ENCODE results near the gene TGFBR3. TPM values are rescaled to one million over a fixed set of nuclear protein-coding genes. Genes with fewer than 3 reads are reported as not detected.

The TGFBR3 gene
- total and polyA plus RNA-seq, 2 of the 4 experiments (the other 2 are of a cell fraction) = 3.0 to 11.3 TPM

GRCh38 chr1:91774520-91775203 lies 111.3 kb downstream of the TGFBR3 start:
- no peak overlapping the region for H3K14ac ChIP-seq (replicated peaks; ENCODE audit: low read depth, low read length)
- WGBS, 2 experiments (ENCODE audit: extremely low coverage in 2 of 2, insufficient read length in 1 of 2) = 56% methylated on average over 3 of the region's 7 CpGs; no CpG with 5 or more reads in 1 of the 2 experiments
- no peak overlapping the region for H4K91ac ChIP-seq (ENCODE audit: insufficient read depth, low read depth, low read length)
- intact Hi-C loops (cut with micrococcal nuclease) = loop anchor here (2.0 kb wide), 1 partner anchor 14 kb away; no protein-coding TSS in a partner anchor
- no peak overlapping the region for H4K5ac ChIP-seq (ENCODE audit: low read depth, low read length)
- H2BK15ac ChIP-seq (ENCODE audit: low read depth, low read length) = no peak overlapping the region
- no peak overlapping the region for H2BK120ac ChIP-seq (ENCODE audit: low read depth, low read length)
- H3K4me2 ChIP-seq (ENCODE audit: low read depth, low read length) = no peak overlapping the region
- no peak overlapping the region for H3K23ac ChIP-seq (ENCODE audit: low read depth, low read length)
- no peaks in the 10 kb centered on the region for H3K79me1 ChIP-seq (ENCODE audit: low read depth in 1 of 2, low read length in 2 of 2)
- in situ Hi-C loops (cut with MboI; ENCODE audit: low sequenced_read_pairs) = no loop called here
- H2BK5ac ChIP-seq (ENCODE audit: low read depth, low read length, poor library complexity, severe bottlenecking) = no peak overlapping the region
- H3K27me3 ChIP-seq (ENCODE audit: control insufficient read depth, insufficient read depth, low read length) = no peaks in the 10 kb centered on the region
- TF ChIP-seq ELK1 (IDR thresholded peaks at IDR 0.05; ENCODE audit: borderline replicate concordance, low read depth, low read length) (no peak), NFE2L2 (IDR thresholded peaks at IDR 0.05; ENCODE audit: low read depth, low read length) (no peak), SMC3 (IDR thresholded peaks at IDR 0.05; ENCODE audit: low read depth, low read length) (no peak), MXI1 (IDR thresholded peaks at IDR 0.05; ENCODE audit: borderline replicate concordance, low read depth, low read length) (no peak), RFX5 (IDR thresholded peaks at IDR 0.05; ENCODE audit: low read depth, low read length) (no peak), POLR2A (IDR thresholded peaks at IDR 0.05; ENCODE audit: low read depth, low read length) (no peak), MAFK (IDR thresholded peaks at IDR 0.05; ENCODE audit: low read depth, low read length) (0 out of 2 replicates have a peak, but pooled peaks have one; percentile 2), CEBPB (IDR thresholded peaks at IDR 0.05; ENCODE audit: low read depth, low read length) (peak; percentile 68)
- no peak overlapping the region for H3K4ac ChIP-seq (ENCODE audit: low read depth, low read length)
- BruUV-seq (replicated peaks) = no TSS peak
- DNase-seq = peak; percentile 89
- ATAC-seq (ENCODE audit: low read depth) = peak; percentile 86
- no peak overlapping the region for H2AK5ac ChIP-seq (ENCODE audit: low read depth, low read length)
- H4K20me1 ChIP-seq (ENCODE audit: insufficient read depth, low read length) = no peaks in the 10 kb centered on the region
- H4K8ac ChIP-seq (ENCODE audit: low read depth in 2 of 2, low read length in 2 of 2) = no peak overlapping the region
- H3K56ac ChIP-seq (ENCODE audit: extremely low read depth, insufficient read depth, low read length) = no peak overlapping the region
- no peaks in the 10 kb centered on the region for H3K9me3 ChIP-seq (ENCODE audit: control insufficient read depth, insufficient read depth, low read length)
- no peak overlapping the region for H3K18ac ChIP-seq (ENCODE audit: low read depth, low read length)
- 0 out of 2 replicates have a peak, but pooled peaks cover 2% of the 10 kb centered on the region for H3K4me1 ChIP-seq (ENCODE audit: control insufficient read depth, insufficient read depth, low read length)
- no peak overlapping the region for H2AK9ac ChIP-seq (replicated peaks; ENCODE audit: low read depth, low read length, poor library complexity)
- ChIA-PET CTCF (no interaction called here), POLR2A (ENCODE audit: unreplicated experiment) (no interaction called here)
- dilution Hi-C loops (cut with HindIII; ENCODE audit: low sequenced_read_pairs, unreplicated experiment) = no loop called here
- H3K4me3 ChIP-seq (ENCODE audit: insufficient read depth, low read depth, low read length) = no peak overlapping the region
- H3K27ac ChIP-seq (ENCODE audit: insufficient read depth, low read length) = no peak overlapping the region
- H3K36me3 ChIP-seq (ENCODE audit: control insufficient read depth, insufficient read depth, low read length) = no peaks in the 10 kb centered on the region
- no peak overlapping the region for H2BK20ac ChIP-seq (ENCODE audit: low read depth, low read length)
- H3K9ac ChIP-seq (ENCODE audit: low read depth, low read length) = no peak overlapping the region
- H3K9me1 ChIP-seq (ENCODE audit: insufficient read depth, low read length) = no peaks in the 10 kb centered on the region
- H2AFZ ChIP-seq (replicated peaks; ENCODE audit: low read length, poor library complexity) = no peak overlapping the region
